Liver (tissue), 3 donors: Measurements from ENCODE around the gene URB1.

ENCODE experiments used
- FOXA1 ChIP-seq: IDR thresholded peaks from 2 replicates; pipeline ENCODE4 v1.6.1; 2016; ENCODE audit warnings: antibody characterized with exemption
- GABPA ChIP-seq, 2 donors: IDR thresholded peaks in 1 of 2; conservative IDR thresholded peaks in 1 of 2; 2 replicates each; pipeline ENCODE4 v1.6.1; 2016; ENCODE audit warnings: antibody characterized with exemption in 2 of 2, mild to moderate bottlenecking in 1 of 2, moderate library complexity in 1 of 2
- JUND ChIP-seq, 2 donors: IDR thresholded peaks; 2 replicates each; pipeline ENCODE4 v1.6.1; 2016; ENCODE audit warnings: antibody characterized with exemption in 2 of 2
- RAD21 ChIP-seq, 2 donors: IDR thresholded peaks; 2 replicates each; pipeline ENCODE4 v1.6.1; 2016; ENCODE audit warnings: antibody characterized with exemption in 2 of 2, mild to moderate bottlenecking in 2 of 2
- RXRA ChIP-seq, 2 donors: IDR thresholded peaks; 2 replicates each; pipeline ENCODE4 v1.6.1; 2017 to 2018; ENCODE audit warnings: antibody characterized with exemption in 2 of 2, mild to moderate bottlenecking in 1 of 2
- SP1 ChIP-seq: IDR thresholded peaks from 2 replicates; pipeline ENCODE4 v1.6.1; 2018; ENCODE audit warnings: antibody characterized with exemption, mild to moderate bottlenecking
- TF ChIP-seq, protein P1 (sequence below): fragments of 150-350 bp; IDR thresholded peaks from 2 replicates; pipeline ENCODE4 v1.5.1; 2017; ENCODE audit warnings: improper control_type of control experiment, low read depth, low read length; ENCODE audit not compliant: missing input control
- TF ChIP-seq, protein P2 (sequence below): IDR thresholded peaks from 2 replicates; pipeline ENCODE4 v1.6.1; 2016; ENCODE audit warnings: antibody characterized with exemption
- TF ChIP-seq, protein P3 (sequence below): IDR thresholded peaks from 2 replicates; pipeline ENCODE4 v1.6.1; 2016; ENCODE audit warnings: antibody characterized with exemption
- TF ChIP-seq, protein P4 (sequence below): IDR thresholded peaks from 2 replicates; pipeline ENCODE4 v1.6.1; 2016; ENCODE audit warnings: antibody characterized with exemption
- TF ChIP-seq, protein P5 (sequence below): IDR thresholded peaks from 2 replicates; pipeline ENCODE4 v1.6.1; 2016; ENCODE audit warnings: antibody characterized with exemption, mild to moderate bottlenecking
- donor health status: healthy.
- donor health status: healthy.

DNA sequence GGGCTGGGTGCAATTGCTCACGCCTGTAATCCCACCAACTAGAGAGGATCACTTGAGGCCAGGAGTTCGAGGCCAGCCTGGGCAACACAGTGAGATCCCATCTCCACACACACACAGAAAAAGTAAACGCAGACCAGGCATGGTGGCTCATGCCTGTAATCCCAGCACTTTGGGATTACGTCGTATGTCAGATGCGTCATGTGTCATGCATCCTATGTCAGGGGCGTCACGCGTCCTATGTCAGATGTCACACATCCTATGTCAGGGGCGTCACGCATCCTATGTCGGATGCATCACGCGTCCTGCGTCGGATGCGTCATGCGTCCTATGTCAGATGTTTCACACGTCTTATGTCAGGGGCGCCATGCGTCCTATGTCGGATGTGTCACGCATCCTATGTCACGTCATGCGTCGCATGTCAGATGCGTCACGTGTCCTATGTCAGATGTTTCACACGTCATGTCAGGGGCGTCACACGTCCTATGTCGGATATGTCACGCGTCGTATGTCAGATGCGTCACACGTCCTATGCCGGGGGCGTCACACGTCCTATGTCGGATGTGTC, 92.6 kb downstream of the URB1 start:
- TF ChIP-seq, protein P1, sequence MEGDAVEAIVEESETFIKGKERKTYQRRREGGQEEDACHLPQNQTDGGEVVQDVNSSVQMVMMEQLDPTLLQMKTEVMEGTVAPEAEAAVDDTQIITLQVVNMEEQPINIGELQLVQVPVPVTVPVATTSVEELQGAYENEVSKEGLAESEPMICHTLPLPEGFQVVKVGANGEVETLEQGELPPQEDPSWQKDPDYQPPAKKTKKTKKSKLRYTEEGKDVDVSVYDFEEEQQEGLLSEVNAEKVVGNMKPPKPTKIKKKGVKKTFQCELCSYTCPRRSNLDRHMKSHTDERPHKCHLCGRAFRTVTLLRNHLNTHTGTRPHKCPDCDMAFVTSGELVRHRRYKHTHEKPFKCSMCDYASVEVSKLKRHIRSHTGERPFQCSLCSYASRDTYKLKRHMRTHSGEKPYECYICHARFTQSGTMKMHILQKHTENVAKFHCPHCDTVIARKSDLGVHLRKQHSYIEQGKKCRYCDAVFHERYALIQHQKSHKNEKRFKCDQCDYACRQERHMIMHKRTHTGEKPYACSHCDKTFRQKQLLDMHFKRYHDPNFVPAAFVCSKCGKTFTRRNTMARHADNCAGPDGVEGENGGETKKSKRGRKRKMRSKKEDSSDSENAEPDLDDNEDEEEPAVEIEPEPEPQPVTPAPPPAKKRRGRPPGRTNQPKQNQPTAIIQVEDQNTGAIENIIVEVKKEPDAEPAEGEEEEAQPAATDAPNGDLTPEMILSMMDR, result no peak
- no peak for TF ChIP-seq RAD21 (IDR thresholded peaks at IDR 0.05)
- TF ChIP-seq, protein P2, sequence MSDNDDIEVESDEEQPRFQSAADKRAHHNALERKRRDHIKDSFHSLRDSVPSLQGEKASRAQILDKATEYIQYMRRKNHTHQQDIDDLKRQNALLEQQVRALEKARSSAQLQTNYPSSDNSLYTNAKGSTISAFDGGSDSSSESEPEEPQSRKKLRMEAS, result no peak
- TF ChIP-seq, protein P3, sequence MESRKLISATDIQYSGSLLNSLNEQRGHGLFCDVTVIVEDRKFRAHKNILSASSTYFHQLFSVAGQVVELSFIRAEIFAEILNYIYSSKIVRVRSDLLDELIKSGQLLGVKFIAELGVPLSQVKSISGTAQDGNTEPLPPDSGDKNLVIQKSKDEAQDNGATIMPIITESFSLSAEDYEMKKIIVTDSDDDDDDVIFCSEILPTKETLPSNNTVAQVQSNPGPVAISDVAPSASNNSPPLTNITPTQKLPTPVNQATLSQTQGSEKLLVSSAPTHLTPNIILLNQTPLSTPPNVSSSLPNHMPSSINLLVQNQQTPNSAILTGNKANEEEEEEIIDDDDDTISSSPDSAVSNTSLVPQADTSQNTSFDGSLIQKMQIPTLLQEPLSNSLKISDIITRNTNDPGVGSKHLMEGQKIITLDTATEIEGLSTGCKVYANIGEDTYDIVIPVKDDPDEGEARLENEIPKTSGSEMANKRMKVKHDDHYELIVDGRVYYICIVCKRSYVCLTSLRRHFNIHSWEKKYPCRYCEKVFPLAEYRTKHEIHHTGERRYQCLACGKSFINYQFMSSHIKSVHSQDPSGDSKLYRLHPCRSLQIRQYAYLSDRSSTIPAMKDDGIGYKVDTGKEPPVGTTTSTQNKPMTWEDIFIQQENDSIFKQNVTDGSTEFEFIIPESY, result no peak
- no peak for TF ChIP-seq FOXA1
- no peak for TF ChIP-seq JUND (IDR thresholded peaks at IDR 0.05)
- TF ChIP-seq GABPA (IDR thresholded peaks at IDR 0.05 in 1 of 2, conservative IDR thresholded peaks at IDR 0.05 in 1 of 2), result no peak
- no peak for TF ChIP-seq SP1
- TF ChIP-seq RXRA (IDR thresholded peaks at IDR 0.05), result no peak
- TF ChIP-seq, protein P4, sequence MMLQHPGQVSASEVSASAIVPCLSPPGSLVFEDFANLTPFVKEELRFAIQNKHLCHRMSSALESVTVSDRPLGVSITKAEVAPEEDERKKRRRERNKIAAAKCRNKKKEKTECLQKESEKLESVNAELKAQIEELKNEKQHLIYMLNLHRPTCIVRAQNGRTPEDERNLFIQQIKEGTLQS, result no peak
- TF ChIP-seq, protein P5, sequence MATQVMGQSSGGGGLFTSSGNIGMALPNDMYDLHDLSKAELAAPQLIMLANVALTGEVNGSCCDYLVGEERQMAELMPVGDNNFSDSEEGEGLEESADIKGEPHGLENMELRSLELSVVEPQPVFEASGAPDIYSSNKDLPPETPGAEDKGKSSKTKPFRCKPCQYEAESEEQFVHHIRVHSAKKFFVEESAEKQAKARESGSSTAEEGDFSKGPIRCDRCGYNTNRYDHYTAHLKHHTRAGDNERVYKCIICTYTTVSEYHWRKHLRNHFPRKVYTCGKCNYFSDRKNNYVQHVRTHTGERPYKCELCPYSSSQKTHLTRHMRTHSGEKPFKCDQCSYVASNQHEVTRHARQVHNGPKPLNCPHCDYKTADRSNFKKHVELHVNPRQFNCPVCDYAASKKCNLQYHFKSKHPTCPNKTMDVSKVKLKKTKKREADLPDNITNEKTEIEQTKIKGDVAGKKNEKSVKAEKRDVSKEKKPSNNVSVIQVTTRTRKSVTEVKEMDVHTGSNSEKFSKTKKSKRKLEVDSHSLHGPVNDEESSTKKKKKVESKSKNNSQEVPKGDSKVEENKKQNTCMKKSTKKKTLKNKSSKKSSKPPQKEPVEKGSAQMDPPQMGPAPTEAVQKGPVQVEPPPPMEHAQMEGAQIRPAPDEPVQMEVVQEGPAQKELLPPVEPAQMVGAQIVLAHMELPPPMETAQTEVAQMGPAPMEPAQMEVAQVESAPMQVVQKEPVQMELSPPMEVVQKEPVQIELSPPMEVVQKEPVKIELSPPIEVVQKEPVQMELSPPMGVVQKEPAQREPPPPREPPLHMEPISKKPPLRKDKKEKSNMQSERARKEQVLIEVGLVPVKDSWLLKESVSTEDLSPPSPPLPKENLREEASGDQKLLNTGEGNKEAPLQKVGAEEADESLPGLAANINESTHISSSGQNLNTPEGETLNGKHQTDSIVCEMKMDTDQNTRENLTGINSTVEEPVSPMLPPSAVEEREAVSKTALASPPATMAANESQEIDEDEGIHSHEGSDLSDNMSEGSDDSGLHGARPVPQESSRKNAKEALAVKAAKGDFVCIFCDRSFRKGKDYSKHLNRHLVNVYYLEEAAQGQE, result no peak
